Stomach (tissue), 9 donors: ENCODE data around the gene MIOX. TPM values are rescaled to one million over a fixed set of nuclear protein-coding genes. Genes with fewer than 3 reads are reported as not detected.
A peak's percentile ranks its signal among the peaks of the same experiment; 100 is the strongest.

Source experiments
- DNase-seq, 2 donors: peaks; one replicate each; pipeline versions ENCODE4 v3.0.0 to v3.0.0-alpha.2; 2013 to 2019
- H3K27ac ChIP-seq, 5 donors: fragments of 200-600 bp in 4 of 5; sonication (generic) in 4 of 5; one replicate each; pipeline ENCODE4 v1.5.1; 2013 to 2019; ENCODE audit warnings: mild to moderate bottlenecking in 1 of 5, moderate library complexity in 1 of 5
- H3K27me3 ChIP-seq, 3 donors: fragments of 200-600 bp; sonication (generic); one replicate each; pipeline ENCODE4 v1.5.1; 2017 to 2019; ENCODE audit warnings: mixed run types in 1 of 3
- H3K36me3 ChIP-seq, 4 donors: fragments of 200-600 bp; sonication (generic); 1 replicate in 3 of 4; 2 replicates in 1 of 4; pipeline ENCODE4 v1.5.1; 2016 to 2019
- H3K4me1 ChIP-seq, 4 donors: fragments of 200-600 bp; sonication (generic); one replicate each; pipeline ENCODE4 v1.5.1; 2016 to 2019
- H3K4me3 ChIP-seq, 4 donors: fragments of 200-600 bp; sonication (generic) in 3 of 4; one replicate each; pipeline ENCODE4 v1.5.1; 2016 to 2019; ENCODE audit warnings: mild to moderate bottlenecking in 1 of 4
- H3K9me3 ChIP-seq, 4 donors: fragments of 200-600 bp; sonication (generic); one replicate each; pipeline ENCODE4 v1.5.1; 2016 to 2019
- CTCF ChIP-seq, 7 experiments: fragments of 450-650 bp in 4 of 7; fragments of 200-600 bp in 3 of 7; sonication (generic) in 3 of 7; IDR thresholded peaks; one replicate each; pipeline ENCODE4 v1.5.1; 2016 to 2019; ENCODE audit warnings: antibody characterized with exemption in 7 of 7, control low read depth in 2 of 7, mild to moderate bottlenecking in 1 of 7
- EP300 ChIP-seq: sonication (generic); formaldehyde crosslinking; IDR thresholded peaks from one replicate; pipeline ENCODE4 v1.6.1; 2017; ENCODE audit warnings: antibody characterized with exemption
- POLR2A ChIP-seq, 4 donors: fragments of 450-650 bp; IDR thresholded peaks; one replicate each; pipeline ENCODE4 v1.6.1; 2016; ENCODE audit warnings: antibody characterized with exemption in 4 of 4, control low read depth in 2 of 4, mild to moderate bottlenecking in 1 of 4, moderate library complexity in 1 of 4
- POLR2AphosphoS5 ChIP-seq, 3 donors: sonication (generic); formaldehyde crosslinking; IDR thresholded peaks; one replicate each; pipeline ENCODE4 v1.6.1; 2016; ENCODE audit warnings: antibody characterized with exemption in 3 of 3
- WGBS, 5 donors: extraction: QIAGEN DNeasy Blood & Tissue Kit in 3 of 5; methylation state at CpG; one replicate each; pipeline versions ENCODE4 v1.1.5 to v1.1.7; 2013 to 2018; 5-methylcytosine and 5-hydroxymethylcytosine counted together
- intact Hi-C: fragments of 100-400 bp; cut with DNase I; formaldehyde crosslinking; loops from one replicate; pipeline ENCODE4 v1.15.1; 2023; ENCODE audit warnings: low total_unique reads
- polyA plus RNA-seq, 3 donors: library from polyadenylated mRNA; stranded (reverse); fragments of 200-250 nt; gene quantifications; one replicate each; pipeline ENCODE4 v1.2.3, GENCODE V29; 2013
- total RNA-seq, 5 donors: library from RNA; depleted of rRNA; stranded (reverse); fragments of >200 nt; gene quantifications; one replicate each; pipeline versions ENCODE4 v1.1.0 to v1.2.3, GENCODE V29; 2014 to 2016
- donor health status: healthy with polysubstance abuse.
- donor health status: Bipolar disorder and iron deficiency.
- donor health status: healthy.

The MIOX gene
- total and polyA plus RNA-seq, 8 donors = 0.40 TPM; not detected in 7

- TF ChIP-seq CTCF (IDR thresholded peaks at IDR 0.05) (no peak), POLR2AphosphoS5 (IDR thresholded peaks at IDR 0.05) (no peak), POLR2A (IDR thresholded peaks at IDR 0.05) (no peak), EP300 (no peak)
- H3K36me3 ChIP-seq = no peaks in the 10 kb centered on the region
- peaks cover 0 to 38% (median 0%) of the 10 kb centered on the region in 3 donors for H3K27me3 ChIP-seq
- H3K9me3 ChIP-seq = no peaks in the 10 kb centered on the region
- WGBS, 5 donors = 65 to 73% (median 72%) methylated on average over 26 to 27 of the region's 27 CpGs
- intact Hi-C loops = no loop called here
- no peak overlapping the region for H3K27ac ChIP-seq
- DNase-seq = peak in 1 of 2 donors; percentile 11
- no peak overlapping the region for H3K4me3 ChIP-seq
- H3K4me1 ChIP-seq = peaks cover 0 to 3% (median 1%) of the 10 kb centered on the region in 4 donors
Observed at GRCh38 chr22:50490531-50491308, 4.1 kb downstream of the MIOX start.

GRCh38 chr22:50497093-50497492, 10.4 kb downstream of the MIOX start:
- H3K9me3 ChIP-seq = no peaks in the 10 kb centered on the region
- no peak for TF ChIP-seq POLR2AphosphoS5 (IDR thresholded peaks at IDR 0.05)
- no peak for TF ChIP-seq POLR2A (IDR thresholded peaks at IDR 0.05)
- no peak for TF ChIP-seq EP300
- no peak for TF ChIP-seq CTCF (IDR thresholded peaks at IDR 0.05)
- peaks cover 0 to 1% (median 1%) of the 10 kb centered on the region in 4 donors for H3K36me3 ChIP-seq
- intact Hi-C loops = no loop called here
- H3K27ac ChIP-seq = no peak overlapping the region
- peaks cover 0 to 3% (median 0%) of the 10 kb centered on the region in 3 donors for H3K27me3 ChIP-seq
- no peak overlapping the region for H3K4me3 ChIP-seq
- H3K4me1 ChIP-seq = peaks cover 0 to 10% (median 7%) of the 10 kb centered on the region in 4 donors
- 72 to 90% (median 81%) methylated on average over 6 of the region's 6 CpGs for WGBS, 5 donors
- peak in 1 of 2 donors; percentile 1 for DNase-seq

GRCh38 chr22:50498322-50498890, 11.7 kb downstream of the MIOX start:
- Histone ChIP-seq H3K36me3 (peaks cover 7 to 14% (median 14%) of the 10 kb centered on the region in 4 donors), H3K27me3 (peaks cover 0 to 3% (median 0%) of the 10 kb centered on the region in 3 donors), H3K4me1 (peaks cover 0 to 10% (median 7%) of the 10 kb centered on the region in 4 donors), H3K4me3 (no peak overlapping the region), H3K9me3 (no peaks in the 10 kb centered on the region), H3K27ac (no peak overlapping the region)
- WGBS, 5 donors = 6 to 22% (median 11%) methylated on average over 13 of the region's 13 CpGs
- no peak for TF ChIP-seq POLR2A (IDR thresholded peaks at IDR 0.05)
- TF ChIP-seq POLR2AphosphoS5 (IDR thresholded peaks at IDR 0.05) = peak in 1 of 3 donors; percentile 16
- peak in 5 of 7 experiments; percentile 29 to 68 (median 64) for TF ChIP-seq CTCF (IDR thresholded peaks at IDR 0.05)
- TF ChIP-seq EP300 = no peak
- peak; percentile 83 to 88 for DNase-seq
- intact Hi-C loops = no loop called here

DNA sequence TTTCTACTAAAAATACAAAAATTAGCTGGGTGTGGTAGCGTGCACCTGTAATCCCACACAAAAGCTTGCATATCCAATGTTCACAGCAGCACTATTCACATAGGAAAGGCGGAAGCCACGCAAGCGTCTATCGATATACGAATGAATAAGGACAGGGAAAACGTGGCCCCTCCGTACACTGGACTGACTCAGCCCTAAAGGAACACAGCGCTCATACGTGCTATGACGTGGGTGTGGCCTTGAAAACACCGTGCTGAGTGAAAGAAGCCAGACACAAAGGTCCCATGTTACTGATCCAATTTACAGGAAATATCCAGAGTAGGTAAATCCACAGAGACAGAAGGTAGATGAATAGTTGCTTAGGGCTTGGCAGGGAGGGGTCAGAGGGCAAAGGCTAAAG, 13.8 kb downstream of the MIOX start:
- Histone ChIP-seq H3K4me1 (peaks cover 0 to 17% (median 11%) of the 10 kb centered on the region in 4 donors), H3K36me3 (peaks cover 22 to 32% (median 32%) of the 10 kb centered on the region in 4 donors), H3K9me3 (no peaks in the 10 kb centered on the region), H3K4me3 (no peak overlapping the region), H3K27ac (no peak overlapping the region), H3K27me3 (peaks cover 0 to 3% (median 0%) of the 10 kb centered on the region in 3 donors)
- intact Hi-C loops = loop anchor here (10.0 kb wide), 1 partner anchor 246 kb away; the partner anchor contains the start of gene HDAC10
- DNase-seq = peak in 1 of 2 donors; percentile 2
- TF ChIP-seq POLR2A (IDR thresholded peaks at IDR 0.05) = no peak
- TF ChIP-seq CTCF (IDR thresholded peaks at IDR 0.05) = no peak
- TF ChIP-seq POLR2AphosphoS5 (IDR thresholded peaks at IDR 0.05) = no peak
- TF ChIP-seq EP300 = no peak
- 82 to 92% (median 87%) methylated on average over 12 of the region's 12 CpGs for WGBS, 5 donors
